GM19397 (cell line): ENCODE data around the gene FHIT.
"Not testable (repeated sequence)": the region's sequence is repeated elsewhere in the genome, so short reads cannot be mapped to it uniquely, and the experiment has no call there.

Experiments
- ATAC-seq: cut with Tn5 transposase; IDR thresholded peaks from one replicate; pipeline ENCODE4 v1.9.1; 2021; ENCODE audit warnings: mild to moderate bottlenecking, moderate library complexity; ENCODE audit not compliant: unreplicated experiment

FHIT gene

DNA sequence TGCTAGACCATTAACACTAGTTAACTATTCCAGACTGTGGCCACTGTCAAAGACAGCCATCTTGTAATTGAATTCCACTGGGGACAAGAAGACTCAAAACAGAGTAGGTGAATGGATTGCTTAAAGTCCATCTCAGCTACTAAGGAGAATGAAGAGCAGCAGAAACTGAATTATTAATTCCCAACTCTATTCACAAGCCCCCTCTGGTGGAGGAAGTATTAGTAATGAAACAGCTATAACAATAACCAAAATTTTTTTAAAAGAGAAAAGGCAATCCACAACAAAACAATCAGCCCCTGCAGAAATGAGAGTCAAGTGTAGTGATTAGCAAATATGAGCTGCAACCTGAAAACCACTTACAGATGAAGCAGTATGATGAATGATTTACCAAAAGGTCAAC lies 302.8 kb downstream of the FHIT start:
- ATAC-seq: no peak

DNA sequence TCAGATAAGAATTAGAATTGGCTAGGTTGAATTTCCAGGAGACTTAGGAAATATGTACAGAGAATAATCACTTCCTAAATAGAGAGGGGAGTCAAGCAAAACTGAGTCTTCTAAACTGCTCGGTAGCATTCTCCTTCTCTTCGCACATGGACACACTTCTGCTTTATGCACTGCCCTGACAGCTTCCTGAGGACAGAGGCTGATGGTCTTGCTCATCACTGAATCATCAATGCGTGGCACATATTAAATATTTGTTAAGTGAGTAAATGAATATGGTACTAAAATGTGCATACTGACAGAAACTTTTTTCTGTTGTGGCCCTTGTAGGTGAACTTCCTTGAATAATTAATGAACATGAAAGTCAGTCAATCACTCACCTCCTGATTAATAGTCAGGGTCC lies 315.5 kb downstream of the FHIT start:
- no peak for ATAC-seq

DNA sequence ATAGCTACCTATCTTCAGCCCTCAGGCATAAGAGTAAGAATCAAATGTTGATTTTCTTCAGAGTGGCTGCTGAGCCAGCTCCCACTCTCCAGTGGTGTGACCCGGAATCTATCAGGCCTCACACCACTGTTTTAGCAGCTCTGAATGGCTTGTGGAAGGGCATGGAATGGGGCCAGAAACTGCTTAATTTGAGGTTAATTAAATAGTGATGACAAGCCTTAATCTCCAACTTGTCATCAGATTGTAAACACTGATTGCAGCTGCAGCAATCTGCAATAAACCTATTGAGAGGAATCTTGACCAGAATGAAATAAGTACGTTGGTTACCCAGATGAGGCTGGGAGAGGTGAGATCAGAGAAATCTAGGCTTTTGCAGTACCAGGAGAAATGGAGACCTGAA lies 317.4 kb downstream of the FHIT start:
- ATAC-seq: no peak

DNA sequence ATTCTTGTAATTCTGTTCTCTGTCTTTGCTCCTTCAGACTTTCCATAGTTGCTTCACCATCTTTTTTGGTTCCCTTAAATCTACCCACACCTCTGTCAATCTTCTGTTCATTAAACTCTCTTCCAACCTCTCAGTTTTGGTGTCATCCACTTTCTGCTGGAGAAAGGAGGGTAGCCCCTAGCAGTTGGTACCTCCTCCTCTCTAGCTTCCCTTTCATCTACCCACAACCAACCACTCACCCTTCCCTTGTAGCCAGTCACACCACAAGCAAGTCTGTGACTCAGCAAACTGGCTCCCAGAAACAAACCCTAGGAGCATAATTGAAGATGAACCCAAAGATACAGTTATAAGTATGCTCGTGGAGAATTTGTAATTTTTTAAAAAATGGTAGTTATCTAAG lies 318.6 kb downstream of the FHIT start:
- no peak for ATAC-seq

DNA sequence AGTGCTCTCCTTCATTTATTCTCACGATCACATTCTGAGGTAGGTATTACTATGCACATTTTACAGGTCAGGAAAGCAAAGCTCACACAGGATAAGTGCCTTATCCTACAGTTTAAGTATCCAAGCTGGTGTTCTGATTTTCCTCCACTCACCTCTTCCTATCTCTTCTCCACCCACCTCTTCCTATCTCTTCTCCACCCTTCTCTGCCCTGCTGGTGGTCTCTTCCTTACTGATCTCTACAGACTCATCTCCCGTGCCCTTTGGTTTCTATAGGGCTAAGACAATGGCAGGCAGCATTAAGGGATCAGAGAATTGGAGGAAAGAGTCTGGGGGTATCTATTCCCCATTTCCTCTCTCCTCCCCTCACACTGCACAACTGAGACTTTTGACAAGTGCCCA lies 319.1 kb downstream of the FHIT start:
- no peak for ATAC-seq

DNA sequence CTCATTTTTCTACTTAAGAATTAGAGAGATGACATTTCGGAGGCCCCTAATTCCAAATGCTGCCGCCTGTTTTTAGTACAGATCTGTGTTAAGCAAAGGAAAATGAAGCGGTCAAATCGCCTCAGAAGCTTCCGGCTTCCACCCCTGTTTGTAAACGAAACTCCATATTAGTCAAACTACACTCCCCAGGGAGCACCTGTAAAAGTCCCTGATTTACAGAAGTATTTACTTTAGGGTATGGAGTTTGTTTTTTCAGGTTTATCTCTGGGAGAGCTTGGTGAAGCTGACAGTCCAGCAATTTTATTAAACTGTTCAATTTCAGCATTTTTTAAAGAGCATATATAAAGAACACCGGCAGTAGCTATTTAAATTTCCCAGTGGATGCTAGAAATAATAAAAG lies 319.8 kb downstream of the FHIT start:
- ATAC-seq: no peak

DNA sequence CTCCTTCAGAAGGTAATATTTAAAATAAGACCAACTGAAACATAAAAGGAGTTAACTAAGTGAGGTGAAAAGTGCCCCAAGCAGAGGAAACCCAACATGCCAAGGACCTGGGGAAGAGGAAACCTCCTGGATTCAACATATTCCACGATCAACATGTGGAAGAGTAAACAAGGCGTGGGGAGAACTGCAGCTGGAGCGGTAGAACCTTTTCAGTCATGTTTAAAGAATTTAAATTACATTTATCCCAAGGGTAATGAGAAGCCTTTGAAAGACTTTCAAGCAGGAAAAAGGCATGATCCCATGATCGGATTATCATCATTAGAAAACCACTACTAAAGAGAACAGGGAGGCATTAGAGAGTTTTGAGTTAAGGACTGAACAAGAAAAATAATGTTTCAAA lies 330.7 kb downstream of the FHIT start:
- ATAC-seq: no peak

DNA sequence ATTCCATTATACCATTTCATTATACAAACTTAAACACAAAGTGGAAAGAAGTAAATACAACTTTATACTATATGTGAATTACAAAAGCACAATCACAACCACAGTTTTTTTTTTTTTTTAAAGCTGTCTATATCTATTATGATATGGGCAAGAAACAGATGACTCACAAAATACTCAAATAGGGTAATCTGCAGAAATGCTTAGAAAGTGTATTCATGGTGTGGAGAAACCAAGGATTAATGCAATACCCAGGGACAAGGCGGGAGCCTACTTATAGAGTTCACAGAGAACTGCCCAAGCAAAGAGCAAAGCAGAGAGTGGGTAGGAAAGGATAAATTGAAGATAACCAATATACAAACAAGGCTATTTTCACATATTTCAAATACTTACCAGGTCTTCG lies 332.0 kb downstream of the FHIT start:
- ATAC-seq: no peak

DNA sequence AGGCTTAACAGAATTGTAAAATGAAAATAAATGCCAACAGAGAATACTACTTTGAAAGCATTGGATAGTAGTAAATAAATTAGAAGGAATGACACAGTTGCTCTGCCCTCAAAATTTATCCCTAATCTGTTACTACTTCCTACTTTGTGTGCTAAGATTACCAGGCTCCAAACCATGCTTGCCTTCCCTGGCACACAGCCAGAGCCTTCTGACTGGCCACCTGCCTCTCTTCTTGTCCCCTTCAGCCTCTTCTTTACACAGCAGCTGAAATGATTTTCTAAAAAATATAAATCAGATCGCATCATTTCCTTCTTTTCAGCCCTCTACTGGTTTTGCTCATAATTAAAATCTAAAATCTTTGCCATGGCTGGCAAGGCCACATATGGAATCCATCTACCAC lies 334.1 kb downstream of the FHIT start:
- ATAC-seq: no peak

DNA sequence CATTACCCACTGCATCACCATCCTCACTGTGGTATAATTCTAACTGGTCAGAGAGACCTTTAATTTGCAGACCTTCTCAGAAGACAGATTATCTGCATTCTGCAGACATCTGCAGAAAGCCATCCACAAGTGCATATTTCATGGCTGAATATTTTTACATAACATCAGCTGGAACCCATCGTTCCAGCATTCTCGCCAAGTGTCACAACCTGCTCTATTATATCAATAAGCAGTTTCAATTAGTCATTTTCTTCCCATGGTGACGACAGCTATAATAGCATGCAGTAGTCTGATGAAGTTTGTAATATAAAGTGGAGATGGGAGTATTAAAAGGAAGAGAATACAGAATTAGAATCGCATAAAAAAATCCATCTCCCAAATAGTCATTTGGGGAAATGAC lies 334.7 kb downstream of the FHIT start:
- ATAC-seq: no peak

DNA sequence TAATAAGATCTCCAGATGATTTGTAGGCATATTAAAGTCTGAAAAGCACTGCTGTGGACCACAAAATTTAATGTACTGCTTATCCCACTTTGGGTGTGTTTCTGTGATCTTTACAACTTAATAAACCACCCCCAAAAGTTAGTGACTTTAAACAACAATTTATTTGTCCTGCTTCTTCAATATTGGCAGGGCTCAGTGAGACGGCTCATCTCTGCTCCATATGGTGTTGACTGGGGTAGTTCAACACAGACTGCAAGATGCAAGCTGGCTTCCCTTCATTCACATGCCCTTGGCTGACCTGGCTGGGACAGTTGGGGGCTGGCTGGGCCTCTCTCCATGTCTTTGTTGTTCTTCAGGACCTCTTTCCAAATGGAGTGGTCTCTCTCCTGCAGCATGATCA lies 337.8 kb downstream of the FHIT start:
- ATAC-seq: no peak

DNA sequence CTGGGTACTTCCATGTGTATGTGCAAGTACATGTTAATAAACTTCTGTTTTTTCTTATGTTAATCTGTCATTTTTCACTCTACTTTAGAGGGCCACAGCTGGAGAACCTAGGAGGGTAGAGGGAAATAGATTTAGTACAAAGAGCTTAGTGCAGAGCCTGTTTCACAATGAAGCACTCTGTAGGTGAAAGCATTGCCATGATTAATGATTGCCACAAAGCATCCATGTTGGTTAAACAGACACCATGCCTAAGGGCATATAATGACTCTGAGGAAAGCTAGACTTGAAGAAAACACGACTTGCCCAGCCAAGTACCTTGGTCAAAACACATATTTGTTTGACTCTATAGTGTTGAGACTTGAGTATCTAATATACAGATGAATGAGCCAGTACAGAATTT lies 338.4 kb downstream of the FHIT start:
- ATAC-seq: no peak

DNA sequence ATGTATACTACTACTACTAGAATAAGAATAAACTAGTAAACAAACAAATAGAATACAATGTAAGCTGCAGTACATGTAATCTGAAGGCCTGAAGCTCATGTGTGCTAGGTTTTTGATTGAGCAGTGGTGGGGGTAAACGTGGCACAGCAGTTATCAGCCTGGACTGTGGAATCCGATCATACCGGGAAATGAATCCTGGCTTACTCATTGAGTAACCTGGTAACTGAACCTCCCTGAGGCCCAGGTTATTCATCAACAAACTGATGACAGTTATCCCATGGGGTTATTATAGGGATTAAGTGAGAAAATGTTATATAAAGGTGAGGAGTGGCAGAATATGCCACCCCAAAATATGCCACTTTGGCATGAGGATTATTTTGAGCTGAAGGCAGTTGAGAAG lies 339.1 kb downstream of the FHIT start:
- no peak for ATAC-seq

DNA sequence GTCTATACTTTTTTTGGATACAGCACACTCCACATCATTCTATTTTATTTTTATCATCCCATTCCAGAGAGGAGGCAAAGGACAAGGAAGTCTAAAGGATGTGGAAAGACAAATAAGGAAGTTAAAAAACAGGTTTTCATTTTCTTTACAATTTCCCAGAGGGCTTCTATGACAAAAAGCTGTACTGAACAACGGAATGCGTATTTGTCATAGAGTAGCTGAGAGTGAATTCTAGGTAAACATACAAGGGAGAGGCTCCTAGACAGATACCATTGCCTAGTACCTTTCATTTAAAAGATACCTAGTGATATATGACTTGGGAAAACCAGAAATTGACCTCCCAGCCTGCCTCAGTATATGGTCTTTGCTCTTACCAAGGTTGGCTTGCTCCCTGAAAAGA lies 341.7 kb downstream of the FHIT start:
- ATAC-seq: no peak

DNA sequence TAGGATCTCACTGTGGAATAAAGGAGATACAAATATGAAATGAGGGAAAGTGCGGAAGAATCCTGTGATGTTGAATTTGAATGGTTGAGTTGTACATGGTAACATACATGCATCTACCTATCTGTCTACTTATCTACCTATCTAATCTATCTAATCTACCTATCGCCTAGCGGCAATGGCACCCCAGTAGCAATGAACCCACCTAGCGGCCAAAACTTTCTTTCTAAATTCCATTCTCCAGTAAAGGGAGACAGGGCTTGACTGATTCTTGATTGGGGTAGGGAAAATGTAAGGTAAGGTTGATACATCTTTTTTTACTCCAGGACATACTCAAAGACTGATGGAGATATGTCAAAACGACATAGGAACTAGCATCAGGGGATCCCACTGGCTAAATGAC lies 345.0 kb downstream of the FHIT start:
- ATAC-seq: no peak

DNA sequence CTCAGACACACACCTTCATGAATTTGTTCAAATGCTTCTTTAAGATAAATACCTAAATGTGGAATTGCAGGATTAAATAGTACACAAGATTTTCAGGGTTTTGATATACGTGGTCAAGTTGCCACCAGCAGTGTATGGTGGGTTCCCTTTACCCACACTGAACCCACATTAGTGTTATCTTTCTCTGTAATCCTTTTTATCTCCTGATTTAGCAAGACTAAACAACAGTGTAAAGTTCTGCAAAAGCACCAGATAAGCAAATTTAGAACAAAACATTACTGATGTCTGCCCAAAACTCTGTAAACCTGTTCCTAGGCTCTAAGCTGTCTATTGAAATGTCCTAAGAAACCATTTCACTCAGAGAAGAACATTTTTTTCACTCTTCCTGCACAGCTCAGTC lies 352.9 kb downstream of the FHIT start:
- ATAC-seq: no peak

DNA sequence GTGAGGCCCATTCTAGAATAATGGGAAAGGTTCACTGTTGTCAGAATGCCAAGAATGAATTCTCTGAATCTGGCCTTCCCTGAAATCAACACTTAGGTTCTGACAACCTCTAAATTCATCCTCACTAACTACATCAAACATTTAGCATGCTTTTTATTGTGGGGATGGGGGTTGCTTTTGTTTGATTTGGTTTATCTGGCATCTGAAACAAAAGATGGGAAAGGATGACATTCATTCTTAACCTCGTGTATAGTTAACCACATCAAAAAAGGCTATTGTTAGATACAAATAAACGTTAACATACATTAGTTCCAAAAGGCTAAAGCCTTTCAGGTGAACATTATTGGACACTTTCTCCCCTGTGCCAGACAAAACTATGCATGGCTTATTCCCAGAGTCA lies 357.3 kb downstream of the FHIT start:
- ATAC-seq: no peak

DNA sequence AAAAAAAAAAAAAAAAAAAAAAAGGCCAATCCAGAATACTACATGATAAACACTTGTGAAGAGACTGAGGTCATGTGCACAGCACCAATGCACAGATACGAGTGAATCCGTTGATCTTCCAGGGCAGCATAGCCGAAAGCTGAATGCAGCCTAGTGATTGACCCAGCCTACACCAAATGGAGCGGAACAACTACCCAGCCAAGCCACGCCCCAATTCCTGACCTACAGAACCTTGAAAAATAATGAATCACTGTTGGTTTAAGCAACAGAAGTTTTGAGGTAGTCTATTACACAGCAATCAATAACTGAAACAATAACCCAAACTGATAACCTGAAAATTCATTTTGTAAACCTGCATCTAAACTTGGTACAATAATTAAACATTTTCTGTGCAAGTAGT lies 361.0 kb downstream of the FHIT start:
- ATAC-seq: no peak

DNA sequence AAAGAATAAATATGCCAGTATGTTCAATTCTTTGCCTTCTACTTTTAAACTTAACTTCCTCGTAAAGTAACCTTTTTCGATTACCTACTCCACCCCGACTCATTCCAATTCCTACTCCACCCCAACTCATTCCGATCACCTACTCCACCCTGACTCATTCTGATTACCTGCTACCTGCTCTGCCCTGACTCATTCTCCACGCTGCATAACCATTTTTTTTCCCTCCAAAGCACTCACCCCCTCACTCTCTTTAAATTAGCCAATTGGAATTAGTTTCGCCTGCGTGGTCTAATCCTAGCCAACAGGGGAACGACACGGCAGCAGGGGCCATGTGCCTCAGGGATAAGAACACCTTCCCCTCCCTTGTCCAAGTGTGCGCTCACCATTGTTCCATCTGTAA lies 362.3 kb downstream of the FHIT start:
- ATAC-seq: not testable (repeated sequence)

DNA sequence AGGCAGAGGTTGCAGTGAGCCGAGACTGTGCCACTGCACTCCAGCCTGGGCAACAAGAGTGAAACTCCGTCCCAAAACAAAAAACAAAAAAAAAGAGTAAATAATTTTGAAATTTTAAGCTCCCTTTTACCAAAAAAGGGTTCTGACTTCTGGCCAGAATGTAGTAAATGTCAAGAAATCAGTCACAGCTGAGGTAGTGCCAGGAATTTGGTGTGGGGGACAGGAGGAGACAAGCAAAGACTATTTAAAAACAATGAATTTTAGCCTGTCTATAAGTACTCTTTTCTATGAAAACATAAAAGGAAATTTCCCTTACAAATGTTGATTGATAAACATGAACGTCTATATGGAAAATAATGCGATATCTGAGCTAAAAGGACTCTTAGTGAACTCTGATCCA lies 363.7 kb downstream of the FHIT start:
- no peak for ATAC-seq

DNA sequence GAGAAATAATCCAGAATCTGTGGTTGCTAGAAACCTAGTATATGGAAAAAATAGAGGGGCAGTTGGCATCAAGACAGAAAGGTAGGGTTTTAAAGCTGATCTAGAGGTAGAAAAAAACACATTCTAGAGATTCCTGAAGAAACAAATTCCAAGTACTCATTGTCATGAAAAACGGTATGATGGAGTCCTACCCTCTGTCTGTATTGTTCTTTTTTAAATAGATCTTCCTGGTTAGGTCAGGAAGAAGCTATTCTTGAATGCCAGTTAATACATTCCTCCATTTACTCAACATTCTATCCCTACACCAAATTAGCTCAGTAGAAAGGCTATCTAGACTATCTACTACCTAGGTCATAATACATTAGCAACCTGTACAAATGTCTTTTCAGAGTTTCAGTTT lies 364.7 kb downstream of the FHIT start:
- ATAC-seq: no peak

DNA sequence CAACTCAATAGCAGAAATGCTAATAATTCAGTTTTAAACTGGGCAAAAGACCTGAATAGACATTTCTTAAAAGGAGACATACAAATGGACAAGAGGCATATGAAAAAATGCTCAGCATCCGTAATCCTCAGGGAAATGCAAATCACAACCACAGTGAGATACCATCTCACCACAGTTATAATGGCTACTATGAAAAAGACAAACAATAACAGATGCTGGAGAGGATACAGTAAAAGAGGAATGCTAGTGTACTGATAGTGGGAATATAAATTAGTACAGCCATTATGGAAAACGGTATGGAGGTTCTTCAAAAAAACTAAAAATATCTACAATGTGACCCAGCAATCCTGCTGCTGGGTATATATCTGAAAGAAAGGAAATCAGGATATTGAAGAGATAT lies 367.2 kb downstream of the FHIT start:
- no peak for ATAC-seq

DNA sequence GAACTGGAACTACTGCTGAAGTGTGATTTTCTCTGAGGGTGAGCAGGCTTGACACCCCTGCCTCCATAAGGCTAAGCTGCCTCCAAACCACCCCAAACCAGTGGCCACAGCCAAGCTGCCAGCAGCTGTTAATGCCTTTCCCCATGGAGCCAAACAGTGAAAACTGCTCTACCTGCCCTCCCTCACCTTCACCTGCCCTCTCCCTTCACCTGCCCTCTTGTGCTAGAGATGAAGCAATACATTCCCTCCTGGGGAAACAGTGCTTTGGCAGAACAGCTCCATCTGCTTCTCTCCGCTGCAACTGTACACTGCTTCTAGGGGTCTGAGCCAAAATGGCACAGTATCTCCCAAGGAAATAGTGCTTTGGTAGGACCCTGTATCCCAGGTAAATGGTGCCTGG lies 374.1 kb downstream of the FHIT start:
- no peak for ATAC-seq

DNA sequence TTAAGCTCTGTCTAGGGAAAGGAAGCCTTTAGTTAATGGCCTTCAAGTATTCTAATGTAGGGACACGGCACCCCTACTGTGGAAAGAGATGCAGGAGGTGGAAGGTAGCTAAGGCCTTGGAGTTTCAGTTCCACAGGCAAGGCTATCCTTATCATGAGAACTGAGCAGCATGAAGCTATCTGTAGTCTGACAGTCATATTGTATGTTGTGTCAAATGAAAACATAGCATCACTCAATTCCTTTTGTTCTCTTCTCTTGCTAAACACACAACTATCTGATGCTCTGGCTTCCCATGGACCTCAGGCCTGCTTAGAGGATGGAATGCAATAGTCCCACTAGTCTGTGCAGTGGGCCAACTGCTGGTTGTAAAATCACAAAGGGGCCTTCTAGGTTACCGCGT lies 380.9 kb downstream of the FHIT start:
- ATAC-seq: no peak
